GM12891 (cell line): ENCODE measurements around the gene COMP.

ENCODE experiments used
- DNase-seq: peaks from one replicate; pipeline ENCODE4 v3.0.0; 2011; ENCODE audit warnings: low spot score; ENCODE audit not compliant: insufficient read length
- FAIRE-seq: peaks from 2 replicates; lab custom pipeline; 2011; peaks lifted over from hg19 to GRCh38; lab: Jason Lieb, UNC
- PAX5 ChIP-seq: IDR thresholded peaks from 2 replicates; pipeline ENCODE4 v1.6.1; 2011; ENCODE audit warnings: low read length, moderate library complexity, mild to moderate bottlenecking; ENCODE audit not compliant: insufficient read depth, severe bottlenecking
- POLR2A ChIP-seq: IDR thresholded peaks from 2 replicates; pipeline ENCODE4 v1.6.1; 2011; ENCODE audit warnings: low read depth, low read length, control low read depth
- POLR2AphosphoS5 ChIP-seq: IDR thresholded peaks from 2 replicates; pipeline ENCODE4 v1.6.1; 2011; ENCODE audit warnings: low read depth, low read length, control low read depth
- POU2F2 ChIP-seq: IDR thresholded peaks from 2 replicates; pipeline ENCODE4 v1.6.1; 2011; ENCODE audit warnings: low read depth, mild to moderate bottlenecking, control low read depth, low read length, moderate library complexity
- SPI1 ChIP-seq: IDR thresholded peaks from 2 replicates; pipeline ENCODE4 v1.6.1; 2011; ENCODE audit warnings: low read depth, low read length, control low read depth
- TAF1 ChIP-seq: IDR thresholded peaks from 2 replicates; pipeline ENCODE4 v1.6.1; 2011; ENCODE audit warnings: low read depth, low read length, control low read depth

COMP gene

DNA sequence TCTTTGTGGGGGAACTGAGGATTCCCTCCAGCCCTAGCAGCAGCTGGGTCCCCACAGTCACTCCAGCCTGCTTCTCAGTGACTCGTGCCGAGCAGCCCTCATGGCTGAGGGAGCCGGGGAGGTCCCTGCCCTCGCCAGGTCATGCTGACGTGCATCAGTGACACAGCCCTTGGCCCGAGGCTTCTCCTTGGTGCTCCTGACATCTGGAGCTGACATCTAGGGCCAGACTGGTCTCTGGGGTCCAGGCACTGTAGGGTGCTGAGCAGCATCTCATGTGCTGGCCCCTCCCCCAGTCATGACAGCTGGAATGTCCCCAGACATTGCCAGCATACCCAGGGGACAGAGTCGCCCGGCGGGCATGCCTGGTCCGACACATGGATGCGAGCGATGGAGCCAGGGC, 14.4 kb downstream of the COMP start:
- DNase-seq (no peak), FAIRE-seq (no peak)
- TF ChIP-seq SPI1 (no peak), TAF1 (no peak), POU2F2 (no peak), POLR2AphosphoS5 (no peak), PAX5 (no peak), POLR2A (no peak)

DNA sequence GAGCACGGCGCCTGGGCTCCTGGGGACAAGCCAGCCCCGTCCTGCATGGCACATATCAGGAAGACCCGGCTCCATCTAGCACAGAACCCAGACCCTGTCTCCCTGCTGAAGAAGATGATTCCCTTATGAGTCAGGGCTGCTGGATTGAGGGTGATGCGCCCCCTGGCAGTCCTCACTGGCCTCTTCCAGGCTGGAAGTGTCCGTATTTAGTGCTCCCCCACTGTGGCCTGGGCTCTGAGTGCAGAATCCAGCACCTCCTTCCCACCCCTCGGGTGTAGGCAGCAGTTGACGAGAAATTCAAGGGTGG, 14.9 kb downstream of the COMP start:
- no peak for DNase-seq
- TF ChIP-seq POLR2AphosphoS5 (no peak), POLR2A (no peak), PAX5 (no peak), POU2F2 (no peak)
- no peak for FAIRE-seq

DNA sequence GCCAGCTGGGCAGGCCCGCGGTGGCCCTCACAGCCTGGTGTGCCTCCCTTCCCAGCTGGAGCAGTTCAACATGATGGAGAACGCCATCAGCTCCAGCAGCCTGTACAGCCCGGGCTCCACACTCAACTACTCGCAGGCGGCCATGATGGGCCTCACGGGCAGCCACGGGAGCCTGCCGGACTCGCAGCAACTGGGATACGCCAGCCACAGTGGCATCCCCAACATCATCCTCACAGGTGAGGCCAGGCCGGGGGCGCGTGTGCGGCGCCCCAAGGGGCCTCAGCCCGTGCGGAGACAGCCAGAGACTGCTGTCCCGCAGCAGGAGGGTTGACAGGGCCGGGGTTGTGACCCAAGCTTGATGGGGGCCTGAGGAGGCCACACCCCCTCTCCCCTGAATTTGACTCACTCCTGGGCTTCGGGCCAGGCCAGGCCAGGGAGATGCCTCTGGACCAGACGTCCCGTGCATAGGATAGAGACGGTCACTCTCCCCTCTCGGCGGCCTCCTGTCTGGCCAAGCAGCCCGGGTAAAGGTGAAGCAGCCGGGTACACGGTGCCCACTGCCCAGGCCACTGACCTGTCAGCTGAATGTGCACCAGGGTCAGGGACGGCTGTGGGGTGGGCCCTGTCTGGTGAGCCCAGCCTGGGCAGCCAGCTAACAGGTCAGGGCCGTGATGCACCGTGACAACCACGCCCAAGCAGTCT, 15.4 kb downstream of the COMP start:
- DNase-seq (no peak), FAIRE-seq (no peak)
- TF ChIP-seq POU2F2 (no peak), SPI1 (no peak), POLR2AphosphoS5 (no peak), PAX5 (no peak), TAF1 (no peak), POLR2A (no peak)

- no peak for FAIRE-seq
- TF ChIP-seq POU2F2, result no peak
- TF ChIP-seq POLR2A, result no peak
- TF ChIP-seq SPI1, result no peak
- no peak for TF ChIP-seq POLR2AphosphoS5
- no peak for TF ChIP-seq PAX5
- TF ChIP-seq TAF1, result no peak
These were observed 16.2 kb downstream of the COMP start for GRCh38 chr19:18774782-18775444.

DNA sequence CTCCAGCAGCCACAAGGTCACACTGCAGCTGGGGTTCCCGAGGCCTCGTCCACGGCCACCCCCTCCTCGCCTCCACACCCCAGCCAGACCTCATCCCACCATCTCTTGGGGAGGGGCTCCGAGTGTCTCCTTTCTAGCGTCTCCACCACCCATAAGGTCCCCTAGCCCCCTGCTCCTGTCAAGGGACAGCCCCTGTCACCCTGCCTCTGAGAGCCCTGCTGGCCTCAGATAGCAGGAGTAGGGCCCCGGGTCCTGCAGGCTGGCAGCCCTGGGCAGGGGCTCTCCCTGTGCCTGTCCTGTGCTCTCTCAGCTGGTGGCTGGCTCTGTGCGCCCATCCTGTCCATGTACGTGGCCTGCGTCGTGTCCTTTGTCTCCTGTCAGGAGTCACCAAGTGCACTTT, 17.0 kb downstream of the COMP start:
- TF ChIP-seq PAX5 (no peak), SPI1 (no peak), POU2F2 (no peak), POLR2A (no peak), POLR2AphosphoS5 (no peak), TAF1 (no peak)

More at GRCh38 chr19:18774782-18775444, 16.2 kb downstream of the COMP start:
- no peak for DNase-seq

GRCh38 chr19:18773682-18774081, 17.4 kb downstream of the COMP start:
- DNase-seq (no peak), FAIRE-seq (no peak)
- TF ChIP-seq POLR2A (no peak), TAF1 (no peak), PAX5 (no peak), POLR2AphosphoS5 (no peak), POU2F2 (no peak), SPI1 (no peak)

More for the DNA sequence above, 17.0 kb downstream of the COMP start:
- DNase-seq, result no peak
- FAIRE-seq, result no peak

- DNase-seq, result no peak
- FAIRE-seq, result no peak
- no peak for TF ChIP-seq TAF1
- no peak for TF ChIP-seq POLR2A
- no peak for TF ChIP-seq POLR2AphosphoS5
- TF ChIP-seq SPI1, result no peak
- no peak for TF ChIP-seq POU2F2
- no peak for TF ChIP-seq PAX5
These were observed 18.2 kb downstream of the COMP start for GRCh38 chr19:18772620-18773587.

- no peak for DNase-seq
- peak; percentile 9 for FAIRE-seq
- TF ChIP-seq PAX5 (no peak), POLR2AphosphoS5 (no peak), POLR2A (no peak), POU2F2 (no peak), TAF1 (no peak), SPI1 (no peak)
These were observed 19.5 kb downstream of the COMP start for GRCh38 chr19:18771328-18772242.
